ENCODE measurements around the gene EEF2K. TPM values are rescaled to one million over a fixed set of nuclear protein-coding genes. Genes with fewer than 3 reads are reported as not detected.

Gene EEF2K
- total and polyA plus RNA-seq, 2 donors from 2014 or later, result 2.8 to 28.1 TPM

GRCh38 chr16:22253272-22253671 is 47.2 kb downstream of the EEF2K start:
- FAIRE-seq (no peak), DNase-seq (no peak)
- H3K9me3 ChIP-seq (ENCODE audit: control insufficient read depth in 2 of 3, insufficient read depth in 1 of 3, low read length in 3 of 3), result peaks cover 0 to 2% (median 0%) of the 10 kb centered on the region in 3 donors
- intact Hi-C loops (cut with DNase I), result no loop called here
- no peaks in the 10 kb centered on the region for H3K4me1 ChIP-seq (ENCODE audit: control insufficient read depth in 2 of 3, insufficient read depth in 2 of 3, low read depth in 1 of 3, low read length in 3 of 3)
- no peak overlapping the region for H3K4me3 ChIP-seq (ENCODE audit: low read length in 3 of 3)
- H3K9ac ChIP-seq (ENCODE audit: low read length in 3 of 3), result no peak overlapping the region
- no peak overlapping the region for H3K27ac ChIP-seq (ENCODE audit: low read depth in 2 of 2, low read length in 2 of 2)
- peaks cover 2 to 23% (median 19%) of the 10 kb centered on the region in 3 donors for H3K36me3 ChIP-seq (ENCODE audit: control insufficient read depth in 2 of 3, insufficient read depth in 3 of 3, low read length in 3 of 3)
- H3K27me3 ChIP-seq (ENCODE audit: control insufficient read depth, insufficient read depth, low read length), result no peaks in the 10 kb centered on the region
- no peak for TF ChIP-seq CTCF (IDR thresholded peaks at IDR 0.05; ENCODE audit: borderline replicate concordance, extremely low read depth, insufficient read depth)

- Histone ChIP-seq H3K27ac (ENCODE audit: low read depth in 2 of 2, low read length in 2 of 2) (no peak overlapping the region), H3K36me3 (ENCODE audit: control insufficient read depth in 2 of 3, insufficient read depth in 3 of 3, low read length in 3 of 3) (peaks cover 4 to 33% (median 20%) of the 10 kb centered on the region in 3 donors), H3K4me1 (ENCODE audit: control insufficient read depth in 2 of 3, insufficient read depth in 2 of 3, low read depth in 1 of 3, low read length in 3 of 3) (no peaks in the 10 kb centered on the region), H3K9me3 (ENCODE audit: control insufficient read depth in 2 of 3, insufficient read depth in 1 of 3, low read length in 3 of 3) (peaks cover 0 to 2% (median 0%) of the 10 kb centered on the region in 3 donors), H3K9ac (ENCODE audit: low read length in 3 of 3) (no peak overlapping the region), H3K4me3 (ENCODE audit: low read length in 3 of 3) (no peak overlapping the region), H3K27me3 (ENCODE audit: control insufficient read depth, insufficient read depth, low read length) (no peaks in the 10 kb centered on the region)
- DNase-seq, result no peak
- no peak for FAIRE-seq
- no peak for TF ChIP-seq CTCF (IDR thresholded peaks at IDR 0.05; ENCODE audit: borderline replicate concordance, extremely low read depth, insufficient read depth)
- intact Hi-C loops (cut with DNase I), result no loop called here
These were observed 49.3 kb downstream of the EEF2K start for GRCh38 chr16:22255335-22255734.

GRCh38 chr16:22257440-22257839 is 51.4 kb downstream of the EEF2K start:
- no peak for TF ChIP-seq CTCF (IDR thresholded peaks at IDR 0.05; ENCODE audit: borderline replicate concordance, extremely low read depth, insufficient read depth)
- FAIRE-seq (no peak), DNase-seq (no peak)
- Histone ChIP-seq H3K4me3 (ENCODE audit: low read length in 3 of 3) (no peak overlapping the region), H3K27ac (ENCODE audit: low read depth in 2 of 2, low read length in 2 of 2) (no peak overlapping the region), H3K4me1 (ENCODE audit: control insufficient read depth in 2 of 3, insufficient read depth in 2 of 3, low read depth in 1 of 3, low read length in 3 of 3) (no peaks in the 10 kb centered on the region), H3K27me3 (ENCODE audit: control insufficient read depth, insufficient read depth, low read length) (no peaks in the 10 kb centered on the region), H3K36me3 (ENCODE audit: control insufficient read depth in 2 of 3, insufficient read depth in 3 of 3, low read length in 3 of 3) (peaks cover 6 to 35% (median 23%) of the 10 kb centered on the region in 3 donors), H3K9ac (ENCODE audit: low read length in 3 of 3) (no peak overlapping the region), H3K9me3 (ENCODE audit: control insufficient read depth in 2 of 3, insufficient read depth in 1 of 3, low read length in 3 of 3) (peaks cover 0 to 2% (median 0%) of the 10 kb centered on the region in 3 donors)
- intact Hi-C loops (cut with DNase I), result no loop called here

- Histone ChIP-seq H3K36me3 (ENCODE audit: control insufficient read depth in 2 of 3, insufficient read depth in 3 of 3, low read length in 3 of 3) (peaks cover 6 to 37% (median 18%) of the 10 kb centered on the region in 3 donors), H3K27ac (ENCODE audit: low read depth in 2 of 2, low read length in 2 of 2) (no peak overlapping the region), H3K27me3 (ENCODE audit: control insufficient read depth, insufficient read depth, low read length) (no peaks in the 10 kb centered on the region), H3K4me3 (ENCODE audit: low read length in 3 of 3) (no peak overlapping the region), H3K4me1 (ENCODE audit: control insufficient read depth in 2 of 3, insufficient read depth in 2 of 3, low read depth in 1 of 3, low read length in 3 of 3) (no peaks in the 10 kb centered on the region), H3K9ac (ENCODE audit: low read length in 3 of 3) (no peak overlapping the region), H3K9me3 (ENCODE audit: control insufficient read depth in 2 of 3, insufficient read depth in 1 of 3, low read length in 3 of 3) (no peaks in the 10 kb centered on the region)
- FAIRE-seq (no peak), DNase-seq (no peak)
- intact Hi-C loops (cut with DNase I), result no loop called here
- TF ChIP-seq CTCF (IDR thresholded peaks at IDR 0.05; ENCODE audit: borderline replicate concordance, extremely low read depth, insufficient read depth), result no peak
These were observed 54.4 kb downstream of the EEF2K start for GRCh38 chr16:22260490-22260889.

All from kidney (tissue), 14 donors.